Uterus (tissue), 4 donors: ENCODE measurements around the gene MPC1. TPM values are rescaled to one million over a fixed set of nuclear protein-coding genes. Genes with fewer than 3 reads are reported as not detected.

Experiments used
- DNase-seq, 2 donors: peaks; one replicate each; pipeline ENCODE4 v3.0.0-alpha.2; 2019 to 2020
- H3K27ac ChIP-seq, 2 donors: fragments of 200-600 bp; sonication (generic); 1 replicate in 1 of 2; 2 replicates in 1 of 2; pipeline ENCODE4 v1.5.1; 2016 to 2018
- H3K27me3 ChIP-seq, 2 donors: fragments of 200-600 bp; sonication (generic); one replicate each; pipeline ENCODE4 v1.5.1; 2018 to 2019; ENCODE audit warnings: control low read depth in 1 of 2
- H3K36me3 ChIP-seq, 2 donors: fragments of 200-600 bp; sonication (generic); one replicate each; pipeline ENCODE4 v1.5.1; 2019; ENCODE audit warnings: control low read depth in 1 of 2
- H3K4me1 ChIP-seq, 2 donors: fragments of 200-600 bp; sonication (generic); one replicate each; pipeline ENCODE4 v1.5.1; 2018 to 2019; ENCODE audit warnings: control low read depth in 1 of 2
- H3K4me3 ChIP-seq, 2 donors: fragments of 200-600 bp; sonication (generic); 1 replicate in 1 of 2; 2 replicates in 1 of 2; pipeline ENCODE4 v1.5.1; 2018 to 2019; ENCODE audit warnings: mild to moderate bottlenecking in 1 of 2
- H3K9me3 ChIP-seq, 2 donors: fragments of 200-600 bp; sonication (generic); one replicate each; pipeline ENCODE4 v1.5.1; 2019; ENCODE audit warnings: control low read depth in 1 of 2
- CTCF ChIP-seq, 4 experiments: fragments of 200-600 bp in 2 of 4; fragments of 450-650 bp in 2 of 4; sonication (generic) in 2 of 4; IDR thresholded peaks; one replicate each; pipeline ENCODE4 v1.5.1; 2016 to 2019; ENCODE audit warnings: antibody characterized with exemption in 4 of 4, mild to moderate bottlenecking in 2 of 4, moderate library complexity in 1 of 4
- POLR2A ChIP-seq, 2 donors: fragments of 450-650 bp; IDR thresholded peaks; one replicate each; pipeline ENCODE4 v1.6.1; 2016; ENCODE audit warnings: antibody characterized with exemption in 2 of 2, mild to moderate bottlenecking in 1 of 2, moderate library complexity in 1 of 2
- intact Hi-C: fragments of 100-400 bp; cut with DNase I; formaldehyde crosslinking; loops from one replicate; pipeline ENCODE4 v1.15.1; 2023; ENCODE audit warnings: low total_unique reads
- total RNA-seq, 4 donors: library from RNA; depleted of rRNA in 3 of 4; stranded (reverse); fragments of >200 nt in 3 of 4; gene quantifications; one replicate each; pipeline versions ENCODE4 v1.1.0 to v1.2.4, GENCODE V29; 2014 to 2023
- donor health status: DM: yes; HTN: yes; CAD: no.

MPC1 gene
- total RNA-seq, 4 donors from 2014 or later, result 14.1 to 62.1 (median 41.7) TPM

GRCh38 chr6:166379800-166380199 lies 2.9 kb downstream of the MPC1 start:
- H3K4me3 ChIP-seq, result no peak overlapping the region
- no peaks in the 10 kb centered on the region for H3K9me3 ChIP-seq
- no peaks in the 10 kb centered on the region for H3K4me1 ChIP-seq
- H3K27ac ChIP-seq, result no peak overlapping the region
- DNase-seq, result no peak
- intact Hi-C loops, result no loop called here
- H3K36me3 ChIP-seq, result no peaks in the 10 kb centered on the region
- no peak for TF ChIP-seq POLR2A (IDR thresholded peaks at IDR 0.05)
- no peak for TF ChIP-seq CTCF (IDR thresholded peaks at IDR 0.05)
- H3K27me3 ChIP-seq, result no peaks in the 10 kb centered on the region

GRCh38 chr6:166379103-166379586 lies 3.6 kb downstream of the MPC1 start:
- H3K9me3 ChIP-seq, result no peaks in the 10 kb centered on the region
- DNase-seq, result no peak
- H3K27ac ChIP-seq, result no peak overlapping the region
- no peak overlapping the region for H3K4me3 ChIP-seq
- no peaks in the 10 kb centered on the region for H3K27me3 ChIP-seq
- TF ChIP-seq POLR2A (IDR thresholded peaks at IDR 0.05) (no peak), CTCF (IDR thresholded peaks at IDR 0.05) (no peak)
- intact Hi-C loops, result no loop called here
- H3K4me1 ChIP-seq, result no peaks in the 10 kb centered on the region
- H3K36me3 ChIP-seq, result no peaks in the 10 kb centered on the region

- Histone ChIP-seq H3K27me3 (no peaks in the 10 kb centered on the region), H3K9me3 (no peaks in the 10 kb centered on the region), H3K4me1 (no peaks in the 10 kb centered on the region), H3K36me3 (no peaks in the 10 kb centered on the region), H3K4me3 (no peak overlapping the region), H3K27ac (no peak overlapping the region)
- no peak for TF ChIP-seq CTCF (IDR thresholded peaks at IDR 0.05)
- TF ChIP-seq POLR2A (IDR thresholded peaks at IDR 0.05), result no peak
- intact Hi-C loops, result no loop called here
- DNase-seq, result no peak
Measured at GRCh38 chr6:166377721-166378120, 5.0 kb downstream of the MPC1 start.

- H3K4me3 ChIP-seq, result no peak overlapping the region
- no peaks in the 10 kb centered on the region for H3K9me3 ChIP-seq
- no peak for TF ChIP-seq CTCF (IDR thresholded peaks at IDR 0.05)
- TF ChIP-seq POLR2A (IDR thresholded peaks at IDR 0.05), result no peak
- H3K27ac ChIP-seq, result no peak overlapping the region
- intact Hi-C loops, result no loop called here
- no peaks in the 10 kb centered on the region for H3K36me3 ChIP-seq
- no peaks in the 10 kb centered on the region for H3K4me1 ChIP-seq
- no peaks in the 10 kb centered on the region for H3K27me3 ChIP-seq
- DNase-seq, result no peak
Measured at GRCh38 chr6:166375013-166375412, 7.7 kb downstream of the MPC1 start.

- Histone ChIP-seq H3K27ac (no peak overlapping the region), H3K9me3 (no peaks in the 10 kb centered on the region), H3K36me3 (no peaks in the 10 kb centered on the region), H3K4me1 (no peaks in the 10 kb centered on the region), H3K27me3 (no peaks in the 10 kb centered on the region), H3K4me3 (no peak overlapping the region)
- intact Hi-C loops, result no loop called here
- TF ChIP-seq POLR2A (IDR thresholded peaks at IDR 0.05) (no peak), CTCF (IDR thresholded peaks at IDR 0.05) (no peak)
- DNase-seq, result no peak
Measured at GRCh38 chr6:166370489-166370888, 12.3 kb downstream of the MPC1 start.
